Body of pancreas (tissue), 4 donors: ENCODE results near the gene ASXL1. TPM values are rescaled to one million over a fixed set of nuclear protein-coding genes. Genes with fewer than 3 reads are reported as not detected.

ENCODE experiments used
- ATAC-seq: fragments of 150-250 bp; one replicate; pipeline ENCODE4 v1.9.1; 2016
- DNase-seq, 4 donors: peaks; one replicate each; pipeline ENCODE4 v3.0.0-alpha.2; 2019
- H3K27ac ChIP-seq, 4 donors: fragments of 200-600 bp; sonication (generic); 1 replicate in 3 of 4; 2 replicates in 1 of 4; pipeline versions ENCODE4 v1.5.1 to v1.6.1; 2016 to 2019; ENCODE audit warnings: mild to moderate bottlenecking in 1 of 4, mixed read lengths in 1 of 4, moderate library complexity in 1 of 4
- H3K27me3 ChIP-seq, 2 donors: fragments of 200-600 bp; sonication (generic); one replicate each; pipeline ENCODE4 v1.6.0; 2016; ENCODE audit warnings: mild to moderate bottlenecking in 1 of 2
- H3K36me3 ChIP-seq, 2 donors: fragments of 200-600 bp; sonication (generic); replicated peaks in 1 of 2; 2 replicates each; pipeline ENCODE4 v1.5.1; 2016; ENCODE audit warnings: low read depth in 2 of 2; ENCODE audit not compliant: insufficient read depth in 1 of 2
- H3K4me1 ChIP-seq: fragments of 200-600 bp; sonication (generic); one replicate; pipeline ENCODE4 v1.6.0; 2016
- H3K4me3 ChIP-seq, 2 donors: fragments of 200-600 bp; sonication (generic); 1 replicate in 1 of 2; 2 replicates in 1 of 2; pipeline ENCODE4 v1.5.1; 2016 to 2019
- H3K9me3 ChIP-seq, 3 donors: fragments of 200-600 bp; sonication (generic); 1 replicate in 2 of 3; 2 replicates in 1 of 3; pipeline ENCODE4 v1.5.1; 2016
- POLR2A ChIP-seq, 3 donors: fragments of 450-650 bp; IDR thresholded peaks; one replicate each; pipeline ENCODE4 v1.6.1; 2016; ENCODE audit warnings: antibody characterized with exemption in 3 of 3, mild to moderate bottlenecking in 2 of 3
- WGBS, 2 donors: methylation state at CpG; one replicate each; pipeline ENCODE4 v1.1.5; 2017; 5-methylcytosine and 5-hydroxymethylcytosine counted together
- intact Hi-C: fragments of 100-400 bp; cut with DNase I; formaldehyde crosslinking; loops from one replicate; pipeline ENCODE4 v1.15.1; 2023
- total RNA-seq, 2 donors: library from RNA; depleted of rRNA; stranded (reverse); fragments of >200 nt; gene quantifications; one replicate each; pipeline ENCODE4 v1.1.0, GENCODE V29; 2016
- TF ChIP-seq, protein P1 (sequence below), 7 experiments: fragments of 450-650 bp in 4 of 7; fragments of 200-600 bp in 3 of 7; sonication (generic) in 3 of 7; IDR thresholded peaks; one replicate each; pipeline ENCODE4 v1.5.1; 2016 to 2019; ENCODE audit warnings: antibody characterized with exemption in 7 of 7

The ASXL1 gene
- total RNA-seq, 2 donors from 2014 or later, result 57.9 to 102 TPM

GRCh38 chr20:32434434-32434833, 76.3 kb downstream of the ASXL1 start:
- intact Hi-C loops, result no loop called here
- Histone ChIP-seq H3K9me3 (no peaks in the 10 kb centered on the region), H3K27ac (no peak overlapping the region), H3K4me3 (no peak overlapping the region), H3K27me3 (no peaks in the 10 kb centered on the region), H3K4me1 (peaks cover 15% of the 10 kb centered on the region), H3K36me3 (peaks cover 13 to 45% of the 10 kb centered on the region in 2 donors)
- no peak for TF ChIP-seq POLR2A (IDR thresholded peaks at IDR 0.05)
- TF ChIP-seq, protein P1, sequence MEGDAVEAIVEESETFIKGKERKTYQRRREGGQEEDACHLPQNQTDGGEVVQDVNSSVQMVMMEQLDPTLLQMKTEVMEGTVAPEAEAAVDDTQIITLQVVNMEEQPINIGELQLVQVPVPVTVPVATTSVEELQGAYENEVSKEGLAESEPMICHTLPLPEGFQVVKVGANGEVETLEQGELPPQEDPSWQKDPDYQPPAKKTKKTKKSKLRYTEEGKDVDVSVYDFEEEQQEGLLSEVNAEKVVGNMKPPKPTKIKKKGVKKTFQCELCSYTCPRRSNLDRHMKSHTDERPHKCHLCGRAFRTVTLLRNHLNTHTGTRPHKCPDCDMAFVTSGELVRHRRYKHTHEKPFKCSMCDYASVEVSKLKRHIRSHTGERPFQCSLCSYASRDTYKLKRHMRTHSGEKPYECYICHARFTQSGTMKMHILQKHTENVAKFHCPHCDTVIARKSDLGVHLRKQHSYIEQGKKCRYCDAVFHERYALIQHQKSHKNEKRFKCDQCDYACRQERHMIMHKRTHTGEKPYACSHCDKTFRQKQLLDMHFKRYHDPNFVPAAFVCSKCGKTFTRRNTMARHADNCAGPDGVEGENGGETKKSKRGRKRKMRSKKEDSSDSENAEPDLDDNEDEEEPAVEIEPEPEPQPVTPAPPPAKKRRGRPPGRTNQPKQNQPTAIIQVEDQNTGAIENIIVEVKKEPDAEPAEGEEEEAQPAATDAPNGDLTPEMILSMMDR (IDR thresholded peaks at IDR 0.05), result no peak
- ATAC-seq (no peak), DNase-seq (no peak)
- 78 to 80% methylated on average over 16 to 19 of the region's 19 CpGs for WGBS, 2 donors

- 87 to 89% methylated on average over 8 to 12 of the region's 12 CpGs for WGBS, 2 donors
- H3K4me3 ChIP-seq, result no peak overlapping the region
- peaks cover 15% of the 10 kb centered on the region for H3K4me1 ChIP-seq
- H3K27ac ChIP-seq, result no peak overlapping the region
- H3K36me3 ChIP-seq, result peaks cover 12 to 37% of the 10 kb centered on the region in 2 donors
- DNase-seq (no peak), ATAC-seq (no peak)
- H3K27me3 ChIP-seq, result no peaks in the 10 kb centered on the region
- H3K9me3 ChIP-seq, result no peaks in the 10 kb centered on the region
- intact Hi-C loops, result no loop called here
- no peak for TF ChIP-seq POLR2A (IDR thresholded peaks at IDR 0.05)
- TF ChIP-seq, protein P1 (IDR thresholded peaks at IDR 0.05), result no peak
These were observed 77.4 kb downstream of the ASXL1 start for GRCh38 chr20:32435449-32436107.

DNA sequence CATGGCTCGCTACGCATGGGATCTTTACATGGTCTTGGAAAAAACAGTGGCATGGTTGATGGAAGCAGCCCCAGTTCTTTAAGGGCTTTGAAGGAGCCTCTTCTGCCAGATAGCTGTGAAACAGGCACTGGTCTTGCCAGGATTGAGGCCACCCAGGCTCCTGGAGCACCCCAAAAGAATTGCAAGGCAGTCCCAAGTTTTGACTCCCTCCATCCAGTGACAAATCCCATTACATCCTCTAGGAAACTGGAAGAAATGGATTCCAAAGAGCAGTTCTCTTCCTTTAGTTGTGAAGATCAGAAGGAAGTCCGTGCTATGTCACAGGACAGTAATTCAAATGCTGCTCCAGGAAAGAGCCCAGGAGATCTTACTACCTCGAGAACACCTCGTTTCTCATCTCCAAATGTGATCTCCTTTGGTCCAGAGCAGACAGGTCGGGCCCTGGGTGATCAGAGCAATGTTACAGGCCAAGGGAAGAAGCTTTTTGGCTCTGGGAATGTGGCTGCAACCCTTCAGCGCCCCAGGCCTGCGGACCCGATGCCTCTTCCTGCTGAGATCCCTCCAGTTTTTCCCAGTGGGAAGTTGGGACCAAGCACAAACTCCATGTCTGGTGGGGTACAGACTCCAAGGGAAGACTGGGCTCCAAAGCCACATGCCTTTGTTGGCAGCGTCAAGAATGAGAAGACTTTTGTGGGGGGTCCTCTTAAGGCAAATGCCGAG, 78.2 kb downstream of the ASXL1 start:
- DNase-seq (no peak), ATAC-seq (no peak)
- Histone ChIP-seq H3K27me3 (no peaks in the 10 kb centered on the region), H3K4me3 (no peak overlapping the region), H3K36me3 (peaks cover 12 to 34% of the 10 kb centered on the region in 2 donors), H3K27ac (no peak overlapping the region), H3K4me1 (peaks cover 15% of the 10 kb centered on the region), H3K9me3 (no peaks in the 10 kb centered on the region)
- intact Hi-C loops, result no loop called here
- 88 to 93% methylated on average over 9 to 11 of the region's 11 CpGs for WGBS, 2 donors
- no peak for TF ChIP-seq POLR2A (IDR thresholded peaks at IDR 0.05)
- TF ChIP-seq, protein P1 (IDR thresholded peaks at IDR 0.05), result no peak

DNA sequence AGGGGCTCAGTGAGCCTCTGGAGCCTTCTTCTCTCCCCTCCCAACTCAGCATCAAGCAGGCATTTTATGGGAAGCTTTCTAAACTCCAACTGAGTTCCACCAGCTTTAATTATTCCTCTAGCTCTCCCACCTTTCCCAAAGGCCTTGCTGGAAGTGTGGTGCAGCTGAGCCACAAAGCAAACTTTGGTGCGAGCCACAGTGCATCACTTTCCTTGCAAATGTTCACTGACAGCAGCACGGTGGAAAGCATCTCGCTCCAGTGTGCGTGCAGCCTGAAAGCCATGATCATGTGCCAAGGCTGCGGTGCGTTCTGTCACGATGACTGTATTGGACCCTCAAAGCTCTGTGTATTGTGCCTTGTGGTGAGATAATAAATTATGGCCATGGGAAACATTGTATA, 78.8 kb downstream of the ASXL1 start:
- Histone ChIP-seq H3K27ac (no peak overlapping the region), H3K36me3 (peaks cover 12 to 32% of the 10 kb centered on the region in 2 donors), H3K27me3 (no peaks in the 10 kb centered on the region), H3K4me3 (no peak overlapping the region), H3K4me1 (peaks cover 12% of the 10 kb centered on the region), H3K9me3 (no peaks in the 10 kb centered on the region)
- no peak for ATAC-seq
- DNase-seq, result no peak
- intact Hi-C loops, result no loop called here
- 87 to 90% methylated on average over 7 of the region's 7 CpGs for WGBS, 2 donors
- peak in 1 of 3 donors; percentile 2 for TF ChIP-seq POLR2A (IDR thresholded peaks at IDR 0.05)
- TF ChIP-seq, protein P1 (IDR thresholded peaks at IDR 0.05), result no peak
